ENCODE data around the gene ADH5. TPM values are rescaled to one million over a fixed set of nuclear protein-coding genes. Genes with fewer than 3 reads are reported as not detected.
"Not testable (repeated sequence)": the region's sequence is repeated elsewhere in the genome, so short reads cannot be mapped to it uniquely, and the experiment has no call there.

ADH5 gene
- total and polyA plus RNA-seq, 9 donors = 79.5 to 227 (median 161) TPM

GRCh38 chr4:99025506-99025905, 63.1 kb downstream of the ADH5 start:
- H3K9me3 ChIP-seq = no peaks in the 10 kb centered on the region
- no peak for TF ChIP-seq CTCF (IDR thresholded peaks at IDR 0.05)
- H3K4me3 ChIP-seq = no peak overlapping the region
- no peak overlapping the region for H3K27ac ChIP-seq
- H3K4me1 ChIP-seq (ENCODE audit: insufficient read depth) = peaks cover 2% of the 10 kb centered on the region
- no peaks in the 10 kb centered on the region for H3K27me3 ChIP-seq
- no peak for DNase-seq
- intact Hi-C loops (cut with DNase I) = no loop called here
- 71 to 81% (median 73%) methylated on average over 1 of the region's 1 CpG for WGBS, 3 donors
- H3K36me3 ChIP-seq = no peaks in the 10 kb centered on the region

GRCh38 chr4:99024481-99025275, 63.9 kb downstream of the ADH5 start:
- intact Hi-C loops (cut with DNase I) = no loop called here
- no peaks in the 10 kb centered on the region for H3K27me3 ChIP-seq
- 90 to 93% (median 90%) methylated on average over 7 of the region's 7 CpGs for WGBS, 3 donors
- no peak overlapping the region for H3K4me3 ChIP-seq
- H3K4me1 ChIP-seq (ENCODE audit: insufficient read depth) = peaks cover 2% of the 10 kb centered on the region
- no peaks in the 10 kb centered on the region for H3K9me3 ChIP-seq
- DNase-seq = no peak
- no peak overlapping the region for H3K27ac ChIP-seq
- H3K36me3 ChIP-seq = no peaks in the 10 kb centered on the region
- no peak for TF ChIP-seq POLR2A (IDR thresholded peaks at IDR 0.05)
- no peak for TF ChIP-seq CTCF (IDR thresholded peaks at IDR 0.05)
- TF ChIP-seq EP300 (IDR thresholded peaks at IDR 0.05) = no peak

- H3K27me3 ChIP-seq; DNase-seq; H3K27ac ChIP-seq; H3K9me3 ChIP-seq; H3K4me1 ChIP-seq (ENCODE audit: insufficient read depth); H3K4me3 ChIP-seq; H3K36me3 ChIP-seq; intact Hi-C loops (cut with DNase I): not testable (repeated sequence)
- 70 to 87% (median 76%) methylated on average over 10 of the region's 10 CpGs for WGBS, 3 donors
These were observed 64.8 kb downstream of the ADH5 start for GRCh38 chr4:99023800-99024251.

GRCh38 chr4:99022566-99022965, 66.0 kb downstream of the ADH5 start:
- Histone ChIP-seq H3K4me3 (no peak overlapping the region), H3K27me3 (no peaks in the 10 kb centered on the region), H3K36me3 (no peaks in the 10 kb centered on the region), H3K9me3 (no peaks in the 10 kb centered on the region), H3K4me1 (ENCODE audit: insufficient read depth) (peaks cover 2% of the 10 kb centered on the region), H3K27ac (no peak overlapping the region)
- no peak for TF ChIP-seq CTCF (IDR thresholded peaks at IDR 0.05)
- no peak for TF ChIP-seq EP300 (IDR thresholded peaks at IDR 0.05)
- TF ChIP-seq POLR2A (IDR thresholded peaks at IDR 0.05) = no peak
- WGBS, 3 donors = 91 to 99% (median 98%) methylated on average over 9 of the region's 9 CpGs
- intact Hi-C loops (cut with DNase I) = no loop called here
- DNase-seq = no peak

GRCh38 chr4:99021386-99021785, 67.2 kb downstream of the ADH5 start:
- H3K27ac ChIP-seq = no peak overlapping the region
- peaks cover 2% of the 10 kb centered on the region for H3K4me1 ChIP-seq (ENCODE audit: insufficient read depth)
- no peaks in the 10 kb centered on the region for H3K36me3 ChIP-seq
- intact Hi-C loops (cut with DNase I) = no loop called here
- no peaks in the 10 kb centered on the region for H3K9me3 ChIP-seq
- TF ChIP-seq POLR2A (IDR thresholded peaks at IDR 0.05) (no peak), CTCF (IDR thresholded peaks at IDR 0.05) (no peak), EP300 (IDR thresholded peaks at IDR 0.05) (no peak)
- H3K4me3 ChIP-seq = no peak overlapping the region
- no peak for DNase-seq
- 98% methylated on average over 5 of the region's 5 CpGs for WGBS, 3 donors
- no peaks in the 10 kb centered on the region for H3K27me3 ChIP-seq
